Fibroblast of skin of back (primary cell): ENCODE data around the gene OR11H6.
"Not testable (repeated sequence)": the region's sequence is repeated elsewhere in the genome, so short reads cannot be mapped to it uniquely, and the experiment has no call there.

Experiments used
- DNase-seq: peaks from one replicate; pipeline ENCODE4 v3.0.0-alpha.2; 2013

OR11H6 gene

GRCh38 chr14:20264361-20264760, 40.9 kb downstream of the OR11H6 start:
- not testable (repeated sequence) for DNase-seq

GRCh38 chr14:20274062-20274461, 50.6 kb downstream of the OR11H6 start:
- DNase-seq, result no peak
